ENCODE measurements around the gene ATG7. TPM values are rescaled to one million over a fixed set of nuclear protein-coding genes. Genes with fewer than 3 reads are reported as not detected.

ATG7 gene
- total and polyA plus RNA-seq, 2 experiments from 2014 or later = 18.4 to 38.6 TPM

DNA sequence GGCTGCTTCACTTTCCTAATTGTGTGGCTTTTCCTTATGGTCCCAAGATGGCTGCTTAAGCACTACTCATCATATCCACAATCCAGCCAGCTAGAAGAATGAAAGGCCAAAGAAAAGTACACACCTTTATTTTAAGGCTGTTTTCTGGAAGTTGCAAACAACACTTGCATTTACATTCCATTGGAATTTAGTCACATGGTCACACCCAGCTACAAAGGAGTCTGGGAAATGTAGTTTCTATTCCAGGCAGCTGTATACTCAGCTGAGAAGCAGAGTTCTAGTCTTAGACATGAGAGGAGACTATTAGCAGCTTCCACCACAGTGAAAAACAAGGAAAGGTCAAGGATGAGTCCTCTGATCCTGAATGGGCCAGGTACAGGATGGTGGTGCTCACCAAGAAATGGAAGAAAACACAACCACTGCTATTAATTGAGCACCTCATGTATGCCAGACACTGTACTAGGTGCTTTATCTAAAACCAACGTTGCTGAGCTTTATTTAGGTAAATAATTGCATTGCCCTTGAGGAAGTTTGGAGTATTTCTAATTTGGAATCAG, 28.0 kb upstream of the ATG7 start:
- H3K4me1 ChIP-seq (ENCODE audit: insufficient read depth) = no peaks in the 10 kb centered on the region
- H3K9me3 ChIP-seq (ENCODE audit: low read depth) = no peaks in the 10 kb centered on the region
- no peaks in the 10 kb centered on the region for H3K36me3 ChIP-seq (replicated peaks; ENCODE audit: insufficient read depth, low read depth)
- TF ChIP-seq, protein P1, sequence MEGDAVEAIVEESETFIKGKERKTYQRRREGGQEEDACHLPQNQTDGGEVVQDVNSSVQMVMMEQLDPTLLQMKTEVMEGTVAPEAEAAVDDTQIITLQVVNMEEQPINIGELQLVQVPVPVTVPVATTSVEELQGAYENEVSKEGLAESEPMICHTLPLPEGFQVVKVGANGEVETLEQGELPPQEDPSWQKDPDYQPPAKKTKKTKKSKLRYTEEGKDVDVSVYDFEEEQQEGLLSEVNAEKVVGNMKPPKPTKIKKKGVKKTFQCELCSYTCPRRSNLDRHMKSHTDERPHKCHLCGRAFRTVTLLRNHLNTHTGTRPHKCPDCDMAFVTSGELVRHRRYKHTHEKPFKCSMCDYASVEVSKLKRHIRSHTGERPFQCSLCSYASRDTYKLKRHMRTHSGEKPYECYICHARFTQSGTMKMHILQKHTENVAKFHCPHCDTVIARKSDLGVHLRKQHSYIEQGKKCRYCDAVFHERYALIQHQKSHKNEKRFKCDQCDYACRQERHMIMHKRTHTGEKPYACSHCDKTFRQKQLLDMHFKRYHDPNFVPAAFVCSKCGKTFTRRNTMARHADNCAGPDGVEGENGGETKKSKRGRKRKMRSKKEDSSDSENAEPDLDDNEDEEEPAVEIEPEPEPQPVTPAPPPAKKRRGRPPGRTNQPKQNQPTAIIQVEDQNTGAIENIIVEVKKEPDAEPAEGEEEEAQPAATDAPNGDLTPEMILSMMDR (IDR thresholded peaks at IDR 0.05; ENCODE audit: poor library complexity) = no peak
- TF ChIP-seq EZH2 (IDR thresholded peaks at IDR 0.05; ENCODE audit: borderline replicate concordance) = no peak
- no peak for TF ChIP-seq EZH2phosphoT487 (IDR thresholded peaks at IDR 0.05; ENCODE audit: low read depth, severe bottlenecking, unreplicated experiment)
- H3K4me3 ChIP-seq = no peak overlapping the region
- H3K79me2 ChIP-seq = no peaks in the 10 kb centered on the region
- H3K27me3 ChIP-seq = no peaks in the 10 kb centered on the region
- WGBS (ENCODE audit: low lambda C conversion rate, missing lambda C conversion rate) = 75% methylated on average over 1 of the region's 1 CpG
- no peak overlapping the region for H3K4me2 ChIP-seq
- no peak overlapping the region for H2AFZ ChIP-seq
- no peaks in the 10 kb centered on the region for H4K20me1 ChIP-seq (ENCODE audit: insufficient read depth, poor library complexity, severe bottlenecking)
- H3K9me2 ChIP-seq (replicated peaks; ENCODE audit: insufficient read depth) = no peaks in the 10 kb centered on the region
- no peak overlapping the region for H3K27ac ChIP-seq
- no peak for DNase-seq (ENCODE audit: low spot score)

DNA sequence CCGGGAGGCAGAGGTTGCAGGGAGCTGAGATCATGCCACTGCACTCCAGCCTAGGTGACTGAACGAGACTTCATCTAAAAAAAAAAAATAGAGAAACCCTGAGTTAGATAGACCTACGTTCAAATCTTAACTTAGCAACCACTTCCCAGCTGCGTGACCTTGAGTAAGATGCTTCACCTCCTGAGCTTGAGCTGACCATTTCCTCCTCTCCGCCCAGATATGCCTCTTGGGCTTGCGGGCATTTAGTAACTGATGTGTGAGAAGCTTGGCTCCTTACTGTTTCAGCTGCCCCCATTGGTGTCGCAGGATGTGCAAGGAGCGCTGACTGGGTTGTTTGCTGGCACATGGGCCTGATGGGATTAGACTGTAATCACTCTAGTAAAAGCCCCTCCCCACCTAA, 26.9 kb upstream of the ATG7 start:
- WGBS (ENCODE audit: low lambda C conversion rate, missing lambda C conversion rate) = 87% methylated on average over 8 of the region's 8 CpGs
- H3K27ac ChIP-seq = no peak overlapping the region

DNA sequence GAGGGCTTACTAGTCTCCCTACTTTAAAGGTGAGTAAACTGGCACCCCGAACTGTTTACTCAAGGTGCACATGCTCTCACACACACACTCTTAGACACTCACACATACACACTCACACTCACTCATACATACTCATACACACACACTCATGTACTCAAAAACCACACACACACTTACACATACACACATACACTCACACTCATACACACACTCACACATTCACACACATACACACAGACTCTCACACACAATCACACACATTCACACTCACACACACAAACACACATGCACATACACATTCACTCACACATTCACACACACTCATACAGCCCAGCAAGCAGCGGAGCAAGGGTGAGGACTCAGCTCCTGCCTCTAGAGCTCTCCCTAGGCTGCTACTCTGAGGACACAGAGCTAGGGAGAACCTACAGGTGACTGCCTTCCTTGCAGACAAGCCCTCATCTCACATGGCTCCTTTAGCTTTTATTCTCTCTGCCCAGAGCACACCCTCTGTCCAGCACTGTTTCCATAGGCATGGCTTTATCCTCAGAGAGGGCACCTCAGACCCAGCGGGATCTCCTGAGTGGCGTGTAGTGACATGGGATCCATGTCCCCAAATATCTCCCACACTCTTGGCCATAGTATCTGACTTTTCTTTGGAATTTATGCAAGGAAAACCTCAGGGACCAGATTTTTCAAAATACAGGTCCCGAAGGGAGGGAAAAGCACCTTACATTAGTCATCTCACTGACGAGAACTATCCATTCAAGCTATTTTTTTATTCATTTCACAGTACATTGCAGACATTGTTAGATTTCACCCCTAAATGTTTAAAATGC, 26.2 kb upstream of the ATG7 start:
- Histone ChIP-seq H3K79me2 (no peaks in the 10 kb centered on the region), H3K27ac (no peak overlapping the region), H3K9me2 (replicated peaks; ENCODE audit: insufficient read depth) (no peaks in the 10 kb centered on the region), H3K9me3 (ENCODE audit: low read depth) (no peaks in the 10 kb centered on the region), H4K20me1 (ENCODE audit: insufficient read depth, poor library complexity, severe bottlenecking) (no peaks in the 10 kb centered on the region), H3K4me3 (no peak overlapping the region), H3K4me2 (no peak overlapping the region), H3K4me1 (ENCODE audit: insufficient read depth) (no peaks in the 10 kb centered on the region), H3K36me3 (replicated peaks; ENCODE audit: insufficient read depth, low read depth) (no peaks in the 10 kb centered on the region), H3K27me3 (no peaks in the 10 kb centered on the region), H2AFZ (no peak overlapping the region)
- WGBS (ENCODE audit: low lambda C conversion rate, missing lambda C conversion rate) = 88% methylated on average over 6 of the region's 6 CpGs
- TF ChIP-seq, protein P1 (IDR thresholded peaks at IDR 0.05; ENCODE audit: poor library complexity) = no peak
- TF ChIP-seq EZH2phosphoT487 (IDR thresholded peaks at IDR 0.05; ENCODE audit: low read depth, severe bottlenecking, unreplicated experiment) (no peak), EZH2 (IDR thresholded peaks at IDR 0.05; ENCODE audit: borderline replicate concordance) (no peak)
- DNase-seq (ENCODE audit: low spot score) = no peak

More for the DNA sequence above, 26.9 kb upstream of the ATG7 start:
- TF ChIP-seq, protein P1 (IDR thresholded peaks at IDR 0.05; ENCODE audit: poor library complexity) = no peak
- TF ChIP-seq EZH2 (IDR thresholded peaks at IDR 0.05; ENCODE audit: borderline replicate concordance) = no peak
- H3K27me3 ChIP-seq = no peaks in the 10 kb centered on the region
- no peak overlapping the region for H3K4me3 ChIP-seq
- H3K4me1 ChIP-seq (ENCODE audit: insufficient read depth) = no peaks in the 10 kb centered on the region
- H4K20me1 ChIP-seq (ENCODE audit: insufficient read depth, poor library complexity, severe bottlenecking) = no peaks in the 10 kb centered on the region
- H3K9me3 ChIP-seq (ENCODE audit: low read depth) = no peaks in the 10 kb centered on the region
- no peak for DNase-seq (ENCODE audit: low spot score)
- H3K36me3 ChIP-seq (replicated peaks; ENCODE audit: insufficient read depth, low read depth) = no peaks in the 10 kb centered on the region
- H2AFZ ChIP-seq = no peak overlapping the region
- H3K79me2 ChIP-seq = no peaks in the 10 kb centered on the region
- H3K4me2 ChIP-seq = no peak overlapping the region
- no peaks in the 10 kb centered on the region for H3K9me2 ChIP-seq (replicated peaks; ENCODE audit: insufficient read depth)

Data from hepatocyte (in vitro differentiated cells).